Endothelial cell of umbilical vein (primary cell): ENCODE data around the gene ANKZF1. TPM values are rescaled to one million over a fixed set of nuclear protein-coding genes. Genes with fewer than 3 reads are reported as not detected.

Experiments
- BruUV-seq: library from RNA; stranded (reverse); fragments of 400-500 nt; replicated peaks from 2 replicates; lab custom pipeline; 2021; lab: Mats Ljungman, UMichigan
- CTCF ChIA-PET: fragments of 300-600, 350-600 bp; sonication (Branson Sonifier 250); formaldehyde crosslinking; loops from one replicate; lab custom pipeline; 2021; ENCODE audit warnings: antibody characterized with exemption, inconsistent platforms; lab: Charles Lee
- POLR2A ChIA-PET: fragments of 300-600, 350-600 bp; sonication (Branson Sonifier 250); formaldehyde crosslinking; loops from one replicate; lab custom pipeline; 2021; ENCODE audit warnings: antibody characterized with exemption, inconsistent platforms; lab: Charles Lee
- DNase-seq: peaks from one replicate; pipeline ENCODE4 v3.0.0-alpha.2; 2011; ENCODE audit warnings: low read depth, low spot score
- FAIRE-seq: peaks from 2 replicates; lab custom pipeline; 2011; peaks lifted over from hg19 to GRCh38; lab: Jason Lieb, UNC
- H2AFZ ChIP-seq: 2 replicates; pipeline ENCODE4 v1.6.0; 2012; ENCODE audit warnings: low read depth, low read length, control low read depth, inconsistent platforms
- H3K27ac ChIP-seq: 2 replicates; pipeline ENCODE4 v1.5.1; 2011; ENCODE audit warnings: low read depth, mild to moderate bottlenecking, control low read depth, low read length, moderate library complexity; ENCODE audit not compliant: insufficient read depth
- H3K27me3 ChIP-seq, 2 experiments: 2 replicates each; pipeline versions ENCODE4 v1.6.0 to v1.6.1; 2011; ENCODE audit warnings: low read length in 2 of 2, mixed read lengths in 1 of 2; ENCODE audit not compliant: control insufficient read depth in 2 of 2, insufficient read depth in 2 of 2
- H3K36me3 ChIP-seq, 2 experiments: 2 replicates in 1 of 2; 3 replicates in 1 of 2; pipeline ENCODE4 v1.5.1; 2011; ENCODE audit warnings: low read length in 2 of 2, mild to moderate bottlenecking in 1 of 2, moderate library complexity in 1 of 2; ENCODE audit not compliant: control insufficient read depth in 2 of 2, insufficient read depth in 2 of 2; ENCODE audit errors: extremely low read depth in 1 of 2
- H3K4me1 ChIP-seq: 3 replicates; pipeline ENCODE4 v1.5.1; 2011; ENCODE audit warnings: mild to moderate bottlenecking, low read length; ENCODE audit not compliant: control insufficient read depth, insufficient read depth; ENCODE audit errors: extremely low read depth
- H3K4me2 ChIP-seq: 2 replicates; pipeline ENCODE4 v1.6.1; 2011; ENCODE audit warnings: low read length, control low read depth, mixed read lengths; ENCODE audit not compliant: insufficient read depth
- H3K4me3 ChIP-seq, 3 experiments: fragments of 200-600 bp in 1 of 3; sonication (generic), shearing (Covaris generic) in 1 of 3; replicated peaks in 1 of 3; 2 replicates each; pipeline ENCODE4 v1.5.1; 2011 to 2016; ENCODE audit warnings: control low read depth in 3 of 3, low read length in 3 of 3, mild to moderate bottlenecking in 2 of 3, inconsistent platforms in 1 of 3, low read depth in 1 of 3, moderate library complexity in 1 of 3; ENCODE audit not compliant: insufficient read depth in 1 of 3
- H3K79me2 ChIP-seq: 2 replicates; pipeline ENCODE4 v1.6.0; 2012; ENCODE audit warnings: low read length, inconsistent platforms; ENCODE audit not compliant: control insufficient read depth, insufficient read depth
- H3K9ac ChIP-seq: replicated peaks from 2 replicates; pipeline ENCODE3; 2011; ENCODE audit warnings: low read length, control low read depth; ENCODE audit not compliant: insufficient read depth; ENCODE audit errors: extremely low read depth
- H3K9me1 ChIP-seq: replicated peaks from 3 replicates; pipeline ENCODE4 v1.6.0; 2011; ENCODE audit warnings: mild to moderate bottlenecking, low read length; ENCODE audit not compliant: control insufficient read depth, insufficient read depth; ENCODE audit errors: extremely low read depth
- H3K9me3 ChIP-seq: replicated peaks from 2 replicates; pipeline ENCODE4 v1.5.1; 2012; ENCODE audit warnings: low read length, inconsistent platforms; ENCODE audit not compliant: control insufficient read depth, insufficient read depth
- H4K20me1 ChIP-seq: replicated peaks from 2 replicates; pipeline ENCODE3; 2011; ENCODE audit warnings: mild to moderate bottlenecking, low read length; ENCODE audit not compliant: control insufficient read depth, insufficient read depth; ENCODE audit errors: extremely low read depth
- CTCF ChIP-seq, 2 donors: IDR thresholded peaks; 1 replicate in 1 of 2; 2 replicates in 1 of 2; pipeline ENCODE4 v1.5.1; 2011; ENCODE audit warnings: low read length in 2 of 2, mild to moderate bottlenecking in 2 of 2, moderate library complexity in 2 of 2, control low read depth in 1 of 2, inconsistent platforms in 1 of 2, low read depth in 1 of 2; ENCODE audit not compliant: insufficient read depth in 1 of 2; ENCODE audit errors: extremely low read depth in 1 of 2
- EZH2 ChIP-seq: IDR thresholded peaks from 2 replicates; pipeline ENCODE4 v1.6.1; 2012; ENCODE audit warnings: borderline replicate concordance, low read depth, mild to moderate bottlenecking, moderate library complexity, low read length, inconsistent platforms; ENCODE audit not compliant: severe bottlenecking
- FOS ChIP-seq: IDR thresholded peaks from 2 replicates; pipeline ENCODE4 v1.6.1; 2011; ENCODE audit warnings: mild to moderate bottlenecking, low read length, moderate library complexity, borderline replicate concordance; ENCODE audit not compliant: insufficient read depth
- GATA2 ChIP-seq: IDR thresholded peaks from 2 replicates; pipeline ENCODE4 v1.7.0; 2011; ENCODE audit warnings: low read depth, mild to moderate bottlenecking, moderate library complexity, mixed read lengths, low read length; ENCODE audit not compliant: insufficient read length, insufficient read depth
- JUN ChIP-seq: IDR thresholded peaks from 2 replicates; pipeline ENCODE4 v1.6.1; 2011; ENCODE audit warnings: borderline replicate concordance, low read depth; ENCODE audit not compliant: insufficient read length, insufficient read depth
- MAX ChIP-seq: IDR thresholded peaks from 2 replicates; pipeline ENCODE4 v1.6.1; 2011; ENCODE audit not compliant: insufficient read depth, insufficient read length
- MYC ChIP-seq: IDR thresholded peaks from one replicate; pipeline ENCODE4 v1.6.1; 2011; ENCODE audit warnings: mild to moderate bottlenecking, low read depth, low read length
- POLR2A ChIP-seq: IDR thresholded peaks from 2 replicates; pipeline ENCODE4 v1.6.1; 2012; ENCODE audit warnings: low read depth, mild to moderate bottlenecking, control low read depth, low read length
- POLR2AphosphoS5 ChIP-seq: IDR thresholded peaks from 2 replicates; pipeline ENCODE4 v1.6.1; 2012; ENCODE audit warnings: low read depth, mild to moderate bottlenecking, control low read depth, low read length, moderate library complexity; ENCODE audit not compliant: insufficient read depth
- dilution Hi-C: fragments of 300-500 bp; cut with MboI; formaldehyde crosslinking; loops from one replicate; pipeline ENCODE4 v1.15.0; 2019; ENCODE audit warnings: low sequenced_read_pairs; ENCODE audit not compliant: extremely low pct_ligation_motif_present
- intact Hi-C: fragments of 100-400 bp; cut with micrococcal nuclease; formaldehyde crosslinking; loops from one replicate; pipeline ENCODE4 v1.10.0; 2022
- polyA plus RNA-seq, 4 experiments: library from polyadenylated mRNA; depleted of rRNA in 3 of 4; stranded (reverse) in 3 of 4; unstranded in 1 of 4; fragments of >200 nt; gene quantifications; 2 replicates each; pipeline versions ENCODE4 v1.2.1 to v1.2.3, GENCODE V29; 2011 to 2012; ENCODE audit warnings: missing spikeins in 1 of 4
- total RNA-seq: library from RNA; stranded (reverse); gene quantifications from 2 replicates; pipeline ENCODE4 v1.2.3, GENCODE V29; 2021

ANKZF1 gene
- total and polyA plus RNA-seq, 2 donors (not counting 3 experiments of a cell fraction or from before 2014, with no cell fraction given): 26.5 to 36.2 TPM

- TF ChIP-seq POLR2A (no peak), FOS (no peak), GATA2 (no peak), EZH2 (no peak), MYC (no peak), MAX (no peak), CTCF (IDR thresholded peaks at IDR 0.05; ENCODE audit: extremely low read depth in 1 of 2, insufficient read depth in 1 of 2, low read depth in 1 of 2, low read length in 2 of 2) (no peak), JUN (no peak), POLR2AphosphoS5 (no peak)
- CTCF ChIA-PET: interaction anchor here (1.0 to 3.1 kb wide), 10 partner anchors 9 to 176 kb away, joined by 3 to 14 read pairs (median 7); partner anchors contain the start of genes CNPPD1 and DNAJB2
Observed at GRCh38 chr2:219205981-219206327, 23.7 kb upstream of the ANKZF1 start.

More at GRCh38 chr2:219205981-219206327, 23.7 kb upstream of the ANKZF1 start:
- Histone ChIP-seq H3K9me1 (no peaks in the 10 kb centered on the region), H3K27ac (peak overlapping the region; percentile 25), H3K4me1 (peaks cover 18% of the 10 kb centered on the region), H4K20me1 (no peaks in the 10 kb centered on the region), H3K36me3 (peaks cover 0 to 7% of the 10 kb centered on the region in 2 experiments), H3K27me3 (no peaks in the 10 kb centered on the region), H2AFZ (peak overlapping the region; percentile 97), H3K9me3 (no peaks in the 10 kb centered on the region), H3K4me2 (peak overlapping the region; percentile 90), H3K9ac (peak overlapping the region; percentile 60), H3K4me3 (peak overlapping the region; percentile 27 to 83 (median 73)), H3K79me2 (no peaks in the 10 kb centered on the region)
- BruUV-seq: no TSS peak
- dilution Hi-C loops: no loop called here
- no peak for DNase-seq
- POLR2A ChIA-PET: interaction anchor here (0.7 kb wide), 1 partner anchor 30 kb away, joined by 3 read pairs; the partner anchor contains the start of gene CNPPD1
- no peak for FAIRE-seq
- intact Hi-C loops: loop anchor here (1.0 to 2.0 kb wide), 6 partner anchors 23 to 183 kb away; partner anchors contain the start of genes ANKZF1, ATG9A, DNAJB2 and GLB1L
